ENCODE results near the gene LAMA3.

- TF ChIP-seq HOXA7 (CRISPR knock-in tag; IDR thresholded peaks at IDR 0.05; ENCODE audit: borderline replicate concordance) (no peak), ZNF530 (tag by site-specific recombination; IDR thresholded peaks at IDR 0.05; ENCODE audit: low read depth) (no peak), CTCF (tag by site-specific recombination; IDR thresholded peaks at IDR 0.05) (no peak), ZNF692 (tag by site-specific recombination; IDR thresholded peaks at IDR 0.05) (no peak), ZNF768 (tag by site-specific recombination; IDR thresholded peaks at IDR 0.05) (no peak), PATZ1 (tag by site-specific recombination; IDR thresholded peaks at IDR 0.05) (no peak), PRDM2 (tag by site-specific recombination; IDR thresholded peaks at IDR 0.05; ENCODE audit: borderline replicate concordance) (no peak)
Measured at GRCh38 chr18:23972453-23972852, 283.2 kb downstream of the LAMA3 start.
